Esophagus (tissue), 2 donors: ENCODE data around the gene VRTN. TPM values are rescaled to one million over a fixed set of nuclear protein-coding genes. Genes with fewer than 3 reads are reported as not detected.
"Not testable (repeated sequence)": the region's sequence is repeated elsewhere in the genome, so short reads cannot be mapped to it uniquely, and the experiment has no call there.

Experiments used
- H3K27ac ChIP-seq, 2 donors: one replicate each; pipeline ENCODE4 v1.5.1; 2013; ENCODE audit warnings: low read depth in 2 of 2, mild to moderate bottlenecking in 2 of 2, inconsistent platforms in 1 of 2, low read length in 1 of 2, moderate library complexity in 1 of 2
- H3K27me3 ChIP-seq, 2 donors: one replicate each; pipeline ENCODE4 v1.6.1; 2013; ENCODE audit warnings: low read length in 2 of 2, control low read depth in 1 of 2, mild to moderate bottlenecking in 1 of 2; ENCODE audit not compliant: insufficient read depth in 2 of 2, control insufficient read depth in 1 of 2
- H3K36me3 ChIP-seq, 2 donors: one replicate each; pipeline ENCODE4 v1.6.1; 2013; ENCODE audit warnings: low read length in 1 of 2; ENCODE audit not compliant: control insufficient read depth in 2 of 2, insufficient read depth in 2 of 2
- H3K4me1 ChIP-seq, 2 donors: one replicate each; pipeline ENCODE4 v1.6.1; 2013; ENCODE audit warnings: low read length in 1 of 2; ENCODE audit not compliant: control insufficient read depth in 2 of 2, insufficient read depth in 2 of 2
- H3K4me3 ChIP-seq, 2 donors: one replicate each; pipeline ENCODE4 v1.5.1; 2013; ENCODE audit warnings: low read length in 2 of 2, mild to moderate bottlenecking in 2 of 2, low read depth in 1 of 2, moderate library complexity in 1 of 2
- H3K9me3 ChIP-seq, 2 donors: one replicate each; pipeline ENCODE4 v1.6.1; 2013; ENCODE audit warnings: mild to moderate bottlenecking in 2 of 2, low read depth in 1 of 2, low read length in 1 of 2, moderate library complexity in 1 of 2; ENCODE audit not compliant: control insufficient read depth in 2 of 2, insufficient read depth in 1 of 2
- WGBS, 2 donors: extraction: QIAGEN DNeasy Blood & Tissue Kit; methylation state at CpG; one replicate each; pipeline ENCODE4 v1.1.7; 2013; 5-methylcytosine and 5-hydroxymethylcytosine counted together
- polyA plus RNA-seq, 2 donors: library from polyadenylated mRNA; stranded (reverse); fragments of 200-250 nt; gene quantifications; one replicate each; pipeline ENCODE4 v1.2.3, GENCODE V29; 2013
- donor health status: healthy with polysubstance abuse.
- donor health status: Bipolar disorder and iron deficiency.

The VRTN gene
- polyA plus RNA-seq, 2 donors = not detected

DNA sequence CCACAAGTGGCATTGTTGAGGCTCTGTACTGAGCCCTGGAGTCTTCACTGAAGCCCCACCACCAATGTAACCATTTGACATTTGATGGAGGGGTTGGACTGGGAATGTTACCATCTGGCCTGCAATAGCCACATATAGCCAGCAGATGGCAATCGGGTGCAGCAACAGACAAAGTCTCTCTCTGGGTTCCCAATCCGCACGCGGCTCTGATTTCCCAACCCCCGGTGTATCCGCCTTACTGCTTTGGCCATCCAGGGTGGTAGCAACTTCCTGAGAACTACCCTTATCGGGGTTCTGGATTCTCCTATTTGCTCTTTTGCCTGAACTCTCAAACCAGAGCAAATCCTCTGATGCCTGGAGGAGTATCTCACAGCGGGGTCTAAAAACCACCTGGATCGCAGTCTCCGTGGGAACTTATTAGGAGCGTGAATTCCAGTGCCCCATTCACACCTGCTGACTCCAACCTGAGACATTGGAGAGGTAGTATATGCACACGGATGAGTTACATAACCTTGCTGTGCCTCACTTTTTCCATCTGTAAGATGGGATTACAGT lies 14.2 kb downstream of the VRTN start:
- no peak overlapping the region for H3K4me3 ChIP-seq
- no peaks in the 10 kb centered on the region for H3K4me1 ChIP-seq
- H3K27ac ChIP-seq = no peak overlapping the region
- H3K36me3 ChIP-seq = no peaks in the 10 kb centered on the region
- no peaks in the 10 kb centered on the region for H3K9me3 ChIP-seq
- WGBS, 2 donors = 23 to 26% methylated on average over 12 of the region's 12 CpGs
- H3K27me3 ChIP-seq = no peaks in the 10 kb centered on the region

DNA sequence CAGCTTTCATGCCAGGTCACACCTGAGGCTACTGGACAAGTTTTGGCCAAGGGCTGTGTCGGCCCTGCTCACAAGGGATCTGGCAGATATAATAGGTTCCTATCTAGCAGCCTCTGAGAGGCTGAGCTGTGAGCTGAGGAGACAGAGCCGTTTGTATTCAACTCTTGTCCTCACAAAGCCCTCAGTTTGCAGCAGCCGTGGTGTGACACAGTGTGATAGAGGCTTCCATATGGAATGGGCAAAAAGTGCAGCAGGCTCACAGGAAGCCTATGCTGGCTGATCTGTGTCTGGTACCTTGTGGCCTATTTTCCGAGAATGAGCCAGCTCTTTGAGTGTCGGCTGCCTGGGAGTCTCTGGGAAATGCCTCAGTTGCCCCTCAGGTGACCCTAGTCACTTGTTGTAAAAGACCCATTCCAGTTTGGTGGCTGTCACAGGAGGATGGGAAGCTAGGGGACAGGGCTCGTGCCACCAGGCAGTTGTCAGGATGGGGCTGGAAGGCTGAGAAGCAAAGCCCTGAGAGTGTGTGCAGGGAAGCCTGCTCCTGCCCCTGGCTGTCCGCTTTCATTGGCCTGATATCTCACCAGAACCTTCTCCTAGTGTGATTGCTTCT lies 16.1 kb downstream of the VRTN start:
- H3K4me3 ChIP-seq = no peak overlapping the region
- no peaks in the 10 kb centered on the region for H3K4me1 ChIP-seq
- WGBS, 2 donors = 75 to 79% methylated on average over 7 of the region's 7 CpGs
- H3K27ac ChIP-seq = no peak overlapping the region
- no peaks in the 10 kb centered on the region for H3K27me3 ChIP-seq
- H3K9me3 ChIP-seq = no peaks in the 10 kb centered on the region
- no peaks in the 10 kb centered on the region for H3K36me3 ChIP-seq

DNA sequence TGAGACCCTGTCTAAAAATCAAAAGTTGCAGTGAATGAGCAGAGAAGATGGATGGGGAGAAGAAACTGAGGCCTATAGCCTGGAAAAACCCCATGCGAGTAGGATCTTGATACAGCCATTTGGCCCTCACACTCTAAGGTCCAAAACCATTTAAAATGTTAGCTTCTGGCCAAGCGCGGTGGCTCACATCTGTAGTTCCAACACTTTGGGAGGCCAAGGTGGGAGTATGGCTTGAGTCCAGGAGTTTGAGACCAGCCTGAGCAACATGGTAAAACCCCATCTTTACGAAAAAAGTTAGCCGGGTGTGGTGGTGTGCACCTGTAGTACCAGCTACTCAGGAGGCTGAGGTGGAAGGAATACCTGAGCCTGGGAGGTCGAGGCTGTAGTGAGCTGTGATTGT lies 19.8 kb downstream of the VRTN start:
- Histone ChIP-seq H3K27me3 (no peaks in the 10 kb centered on the region), H3K36me3 (no peaks in the 10 kb centered on the region), H3K9me3 (no peaks in the 10 kb centered on the region), H3K4me3 (no peak overlapping the region), H3K27ac (no peak overlapping the region), H3K4me1 (no peaks in the 10 kb centered on the region)
- WGBS, 2 donors = 89 to 91% methylated on average over 6 of the region's 6 CpGs

DNA sequence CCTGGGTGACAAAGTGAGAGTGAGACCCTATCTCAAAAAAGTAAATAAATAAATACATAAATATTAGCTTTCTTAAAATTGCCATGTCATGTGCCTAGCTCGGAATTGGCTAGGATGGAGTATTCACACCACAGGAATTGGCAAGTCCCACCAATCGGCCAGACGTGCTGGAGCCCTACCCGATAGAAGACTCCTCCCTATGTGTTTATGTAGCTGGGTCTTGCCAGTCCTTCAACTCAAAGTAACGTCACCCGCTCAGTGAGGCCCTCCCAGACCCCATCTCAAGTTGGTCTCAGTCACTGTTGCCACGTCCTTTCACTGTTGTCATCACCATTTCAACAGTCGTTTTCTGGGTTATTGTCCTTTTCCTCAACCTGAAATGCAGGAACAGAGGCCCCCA lies 20.2 kb downstream of the VRTN start:
- no peak overlapping the region for H3K27ac ChIP-seq
- H3K27me3 ChIP-seq = no peaks in the 10 kb centered on the region
- no peak overlapping the region for H3K4me3 ChIP-seq
- H3K9me3 ChIP-seq = no peaks in the 10 kb centered on the region
- no peaks in the 10 kb centered on the region for H3K36me3 ChIP-seq
- WGBS, 2 donors = 79 to 80% methylated on average over 8 of the region's 8 CpGs
- no peaks in the 10 kb centered on the region for H3K4me1 ChIP-seq

GRCh38 chr14:74377976-74378690 lies 29.9 kb downstream of the VRTN start:
- Histone ChIP-seq H3K4me3 (no peak overlapping the region), H3K36me3 (no peaks in the 10 kb centered on the region), H3K9me3 (no peaks in the 10 kb centered on the region), H3K4me1 (no peaks in the 10 kb centered on the region), H3K27ac (no peak overlapping the region), H3K27me3 (no peaks in the 10 kb centered on the region)
- 95% methylated on average over 38 of the region's 38 CpGs for WGBS, 2 donors

DNA sequence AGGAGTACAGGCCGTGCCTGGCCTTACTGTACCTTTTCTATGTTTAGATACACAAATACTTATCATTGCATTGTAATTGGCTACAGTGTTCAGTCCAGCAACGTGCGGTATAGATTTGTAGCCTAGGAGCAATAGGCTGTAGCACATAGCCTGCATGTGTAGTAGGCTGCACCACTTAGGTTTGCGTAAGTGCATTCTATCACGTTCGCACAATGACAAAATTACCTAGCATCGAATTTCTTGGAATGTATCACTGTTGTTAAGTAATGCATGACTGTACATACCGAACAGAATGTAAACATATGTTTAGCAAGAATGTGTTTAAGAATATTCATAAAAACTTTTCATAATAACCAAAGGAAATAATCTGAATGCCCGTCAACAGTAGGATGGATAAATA lies 31.9 kb downstream of the VRTN start:
- Histone ChIP-seq H3K4me3 (no peak overlapping the region), H3K27me3 (no peaks in the 10 kb centered on the region), H3K36me3 (no peaks in the 10 kb centered on the region), H3K4me1 (no peaks in the 10 kb centered on the region), H3K9me3 (no peaks in the 10 kb centered on the region), H3K27ac (no peak overlapping the region)
- WGBS, 2 donors = 83% methylated on average over 9 of the region's 9 CpGs

- Histone ChIP-seq H3K4me1 (no peaks in the 10 kb centered on the region), H3K27ac (no peak overlapping the region), H3K27me3 (no peaks in the 10 kb centered on the region), H3K4me3 (no peak overlapping the region), H3K9me3 (no peaks in the 10 kb centered on the region), H3K36me3 (no peaks in the 10 kb centered on the region)
- WGBS, 2 donors = 90 to 91% methylated on average over 13 of the region's 13 CpGs
Measured at GRCh38 chr14:74380845-74381244, 32.6 kb downstream of the VRTN start.

DNA sequence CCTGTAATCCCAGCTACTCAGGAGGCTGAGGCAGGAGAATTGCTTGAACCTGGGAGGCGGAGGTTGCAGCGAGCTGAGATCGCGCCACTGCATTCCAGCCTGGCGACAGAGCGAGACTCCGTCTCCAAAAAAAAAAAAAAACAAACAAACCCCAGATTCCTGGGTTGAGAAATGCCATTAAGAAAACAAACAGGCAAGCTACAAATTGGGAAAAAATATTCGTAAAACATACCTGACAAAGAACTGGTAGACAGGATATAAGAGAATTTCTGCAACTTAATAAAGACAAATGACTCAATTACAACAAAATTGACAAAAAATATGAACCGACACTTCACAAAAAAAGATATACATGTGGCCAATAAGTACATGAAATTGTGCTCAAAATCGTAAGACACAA lies 33.3 kb downstream of the VRTN start:
- not testable (repeated sequence) for H3K4me3 ChIP-seq, H3K27me3 ChIP-seq, H3K36me3 ChIP-seq, H3K4me1 ChIP-seq, H3K9me3 ChIP-seq, H3K27ac ChIP-seq
- WGBS, 2 donors = 75 to 85% methylated on average over 10 of the region's 10 CpGs

DNA sequence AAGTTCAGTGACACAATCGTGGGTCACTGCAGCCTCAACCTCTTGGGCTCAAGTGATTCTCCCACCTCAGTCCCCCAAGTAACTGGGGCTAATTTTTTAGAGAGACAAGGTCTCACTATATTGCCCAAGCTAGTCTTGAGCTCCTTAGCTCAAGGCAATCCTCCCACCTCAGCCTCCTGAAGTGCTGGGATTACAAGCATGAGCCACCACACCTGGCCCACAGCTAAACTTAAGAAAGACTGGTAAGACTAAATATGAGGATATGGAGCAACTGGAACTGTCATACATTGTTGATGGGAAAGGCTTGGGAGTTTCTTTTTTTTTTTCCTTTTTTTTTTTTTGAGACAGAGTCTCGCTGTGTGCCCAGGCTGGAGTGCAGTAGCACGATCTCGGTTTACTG lies 34.0 kb downstream of the VRTN start:
- Histone ChIP-seq H3K4me3 (no peak overlapping the region), H3K27me3 (no peaks in the 10 kb centered on the region), H3K36me3 (no peaks in the 10 kb centered on the region), H3K9me3 (no peaks in the 10 kb centered on the region), H3K27ac (no peak overlapping the region), H3K4me1 (no peaks in the 10 kb centered on the region)
- 88 to 89% methylated on average over 4 of the region's 4 CpGs for WGBS, 2 donors

- Histone ChIP-seq H3K27ac (no peak overlapping the region), H3K27me3 (no peaks in the 10 kb centered on the region), H3K9me3 (no peaks in the 10 kb centered on the region), H3K4me3 (no peak overlapping the region), H3K4me1 (no peaks in the 10 kb centered on the region), H3K36me3 (no peaks in the 10 kb centered on the region)
- WGBS, 2 donors = 67 to 68% methylated on average over 6 to 7 of the region's 7 CpGs
Measured at GRCh38 chr14:74389980-74390379, 41.7 kb downstream of the VRTN start.
